Osteocyte (in vitro differentiated cells): ENCODE measurements around the gene ARMCX6. TPM values are rescaled to one million over a fixed set of nuclear protein-coding genes. Genes with fewer than 3 reads are reported as not detected.
"Not testable (repeated sequence)": the region's sequence is repeated elsewhere in the genome, so short reads cannot be mapped to it uniquely, and the experiment has no call there.

Source experiments
- DNase-seq: peaks from one replicate; pipeline ENCODE4 v3.0.0; 2021; ENCODE audit warnings: mixed read lengths; ENCODE audit not compliant: unreplicated experiment; ENCODE audit errors: extremely low spot score
- H3K27ac Mint-ChIP-seq: one replicate; pipeline ENCODE4 v1.8.0; 2021; ENCODE audit warnings: mild to moderate bottlenecking, mixed read lengths; ENCODE audit not compliant: unreplicated experiment
- H3K27me3 Mint-ChIP-seq: one replicate; pipeline ENCODE4 v1.8.0; 2021; ENCODE audit warnings: mixed read lengths; ENCODE audit not compliant: unreplicated experiment
- H3K36me3 Mint-ChIP-seq: one replicate; pipeline ENCODE4 v1.8.0; 2021; ENCODE audit warnings: mixed read lengths; ENCODE audit not compliant: unreplicated experiment
- H3K4me1 Mint-ChIP-seq: one replicate; pipeline ENCODE4 v1.8.0; 2021; ENCODE audit warnings: mixed read lengths; ENCODE audit not compliant: unreplicated experiment
- H3K4me3 Mint-ChIP-seq: one replicate; pipeline ENCODE4 v1.8.0; 2021; ENCODE audit warnings: mild to moderate bottlenecking, moderate library complexity, mixed read lengths; ENCODE audit not compliant: unreplicated experiment
- H3K9me3 Mint-ChIP-seq: one replicate; pipeline ENCODE4 v1.8.0; 2021; ENCODE audit warnings: mixed read lengths; ENCODE audit not compliant: unreplicated experiment
- CTCF ChIP-seq: fragments of 200-600 bp; sonication (generic); IDR thresholded peaks from 2 replicates; pipeline ENCODE4 v1.5.0; 2021; ENCODE audit warnings: antibody characterized with exemption, mild to moderate bottlenecking, moderate library complexity
- total RNA-seq: library from RNA; stranded (reverse); gene quantifications from 2 replicates; pipeline ENCODE4 v1.2.1, GENCODE V29; 2021

Gene ARMCX6
- total RNA-seq, 1 donor from 2014 or later: 73.5 TPM

- Mint-ChIP-seq H3K9me3 (peaks cover 10% of the 10 kb centered on the region), H3K27ac (no peak overlapping the region), H3K27me3 (no peaks in the 10 kb centered on the region), H3K4me3 (no peak overlapping the region), H3K36me3 (no peaks in the 10 kb centered on the region), H3K4me1 (peaks cover 4% of the 10 kb centered on the region)
- no peak for TF ChIP-seq CTCF
- no peak for DNase-seq
Measured at GRCh38 chrX:101605728-101606127, 12.1 kb downstream of the ARMCX6 start.

- Mint-ChIP-seq H3K27me3 (no peaks in the 10 kb centered on the region), H3K4me3 (no peak overlapping the region), H3K27ac (no peak overlapping the region), H3K36me3 (no peaks in the 10 kb centered on the region), H3K4me1 (peaks cover 4% of the 10 kb centered on the region), H3K9me3 (peaks cover 10% of the 10 kb centered on the region)
- no peak for TF ChIP-seq CTCF
- DNase-seq: no peak
Measured at GRCh38 chrX:101605146-101605545, 12.7 kb downstream of the ARMCX6 start.

- H3K27ac Mint-ChIP-seq: peak overlapping the region; percentile 74
- H3K9me3 Mint-ChIP-seq: peaks cover 10% of the 10 kb centered on the region
- H3K4me3 Mint-ChIP-seq: no peak overlapping the region
- no peak for TF ChIP-seq CTCF
- H3K27me3 Mint-ChIP-seq: no peaks in the 10 kb centered on the region
- DNase-seq: no peak
- H3K4me1 Mint-ChIP-seq: peaks cover 4% of the 10 kb centered on the region
- no peaks in the 10 kb centered on the region for H3K36me3 Mint-ChIP-seq
Measured at GRCh38 chrX:101602077-101602476, 15.7 kb downstream of the ARMCX6 start.

GRCh38 chrX:101599592-101599991, 18.2 kb downstream of the ARMCX6 start:
- not testable (repeated sequence) for H3K27me3 Mint-ChIP-seq, H3K36me3 Mint-ChIP-seq, H3K9me3 Mint-ChIP-seq, H3K27ac Mint-ChIP-seq, DNase-seq, H3K4me3 Mint-ChIP-seq, H3K4me1 Mint-ChIP-seq

- peaks cover 8% of the 10 kb centered on the region for H3K27me3 Mint-ChIP-seq
- no peak for DNase-seq
- TF ChIP-seq CTCF: peak; percentile 72
- no peak overlapping the region for H3K4me3 Mint-ChIP-seq
- H3K27ac Mint-ChIP-seq: no peak overlapping the region
- H3K36me3 Mint-ChIP-seq: no peaks in the 10 kb centered on the region
- no peaks in the 10 kb centered on the region for H3K4me1 Mint-ChIP-seq
- peaks cover 9% of the 10 kb centered on the region for H3K9me3 Mint-ChIP-seq
Measured at GRCh38 chrX:101595739-101596419, 21.9 kb downstream of the ARMCX6 start.

Other genes with a start within 250 kb of the ARMCX6 start
- gene BTK, start 231.8 kb downstream of the ARMCX6 start, total RNA-seq: not detected in 2 replicates
- 242 and 266 TPM in 2 replicates for gene RPL36A, start 227.0 kb downstream of the ARMCX6 start, total RNA-seq
- gene GLA, start 210.1 kb downstream of the ARMCX6 start, total RNA-seq: 26.4 and 28.1 TPM in 2 replicates
- 67.7 and 70.3 TPM in 2 replicates for gene HNRNPH2, start 209.8 kb downstream of the ARMCX6 start, total RNA-seq
- 16.8 and 17.5 TPM in 2 replicates for gene ARMCX4, start 132.5 kb downstream of the ARMCX6 start, total RNA-seq
- 38.6 and 40.0 TPM in 2 replicates for gene ARMCX1, start 67.5 kb downstream of the ARMCX6 start, total RNA-seq
- gene ARMCX3, start 5.2 kb upstream of the ARMCX6 start, total RNA-seq: 91.1 and 91.4 TPM in 2 replicates
- gene ARMCX2, start 41.9 kb upstream of the ARMCX6 start, total RNA-seq: 60.4 and 72.4 TPM in 2 replicates